Measurements from ENCODE around the gene ATP1B4. TPM values are rescaled to one million over a fixed set of nuclear protein-coding genes. Genes with fewer than 3 reads are reported as not detected.

ATP1B4 gene
- total and polyA plus RNA-seq, 2 of the 13 experiments (the other 11 are each of a cell fraction or from before 2014, with no cell fraction given) = not detected

GRCh38 chrX:120377715-120378114, 15.8 kb downstream of the ATP1B4 start (continued):
- no peak for TF ChIP-seq ZFP82 (CRISPR knock-in tag; IDR thresholded peaks at IDR 0.05; ENCODE audit: borderline replicate concordance)
- no peak for TF ChIP-seq BCL3 (CRISPR knock-in tag; IDR thresholded peaks at IDR 0.05)

- FAIRE-seq (no peak), DNase-seq (ENCODE audit: low spot score) (no peak), ATAC-seq (no peak)
- Histone ChIP-seq H3K4me2 (ENCODE audit: low read depth, low read length) (no peak overlapping the region), H3K4me3 (replicated peaks in 1 of 3; ENCODE audit: insufficient read depth in 1 of 3, low read depth in 2 of 3, low read length in 3 of 3) (no peak overlapping the region), H3K27ac (ENCODE audit: extremely low read length, insufficient read depth, low read length) (no peak overlapping the region), H3K9ac (ENCODE audit: insufficient read depth, low read depth, low read length) (no peak overlapping the region), H3K4me1 (ENCODE audit: insufficient read depth, low read length) (0 out of 2 replicates have a peak, but pooled peaks cover 11% of the 10 kb centered on the region), H3K79me2 (ENCODE audit: insufficient read depth, low read length) (no peaks in the 10 kb centered on the region), H4K20me1 (ENCODE audit: insufficient read depth, low read length) (no peaks in the 10 kb centered on the region), H3K27me3 (ENCODE audit: control insufficient read depth in 1 of 2, insufficient read depth in 2 of 2, low read length in 2 of 2) (no peaks in the 10 kb centered on the region), H3K9me3 (ENCODE audit: low read length) (no peaks in the 10 kb centered on the region), H3K36me3 (replicated peaks in 1 of 2; ENCODE audit: control insufficient read depth in 1 of 2, insufficient read depth in 2 of 2, low read length in 2 of 2) (no peaks in the 10 kb centered on the region), H2AFZ (ENCODE audit: low read length) (no peak overlapping the region)
- 92% methylated on average over 5 of the region's 5 CpGs for WGBS (ENCODE audit: low lambda C conversion rate)
- CTCF ChIA-PET (ENCODE audit: low intra/inter-chr PET ratio, low total read pairs) = no interaction called here
- BruUV-seq (replicated peaks) = no TSS peak
- POLR2A ChIA-PET = no interaction called here
- intact Hi-C loops (cut with micrococcal nuclease; ENCODE audit: unreplicated experiment) (no loop called here), in situ Hi-C loops (cut with HindIII; ENCODE audit: extremely low pct_ligation_motif_present, low pct_unique_long_range_greater_than_20kb) (no loop called here)
- TF ChIP-seq GABPA (IDR thresholded peaks at IDR 0.05; ENCODE audit: low read depth, low read length) (no peak), GABPA (CRISPR knock-in tag; IDR thresholded peaks at IDR 0.05; ENCODE audit: low read depth) (no peak), MEIS2 (CRISPR knock-in tag; IDR thresholded peaks at IDR 0.05) (no peak), PRPF4 (IDR thresholded peaks at IDR 0.05; ENCODE audit: low read depth, low read length, poor library complexity, severe bottlenecking) (no peak), FLYWCH1 (CRISPR knock-in tag; IDR thresholded peaks at IDR 0.05) (no peak), MIER3 (CRISPR knock-in tag; IDR thresholded peaks at IDR 0.05; ENCODE audit: borderline replicate concordance) (no peak), ZNF24 (IDR thresholded peaks at IDR 0.05) (no peak), AKNA (CRISPR knock-in tag; IDR thresholded peaks at IDR 0.05; ENCODE audit: borderline replicate concordance) (no peak), HDAC1 (CRISPR knock-in tag; IDR thresholded peaks at IDR 0.05) (no peak), CSRNP1 (CRISPR knock-in tag; IDR thresholded peaks at IDR 0.05) (no peak), ZBTB25 (CRISPR knock-in tag; IDR thresholded peaks at IDR 0.05) (no peak), ZBTB37 (CRISPR knock-in tag; IDR thresholded peaks at IDR 0.05) (no peak)
Measured at GRCh38 chrX:120378570-120378969, 16.7 kb downstream of the ATP1B4 start.
